ENCODE measurements around the gene PAWR. TPM values are rescaled to one million over a fixed set of nuclear protein-coding genes. Genes with fewer than 3 reads are reported as not detected.
"Not testable (repeated sequence)": the region's sequence is repeated elsewhere in the genome, so short reads cannot be mapped to it uniquely, and the experiment has no call there.

The PAWR gene
- total RNA-seq, 2 donors from 2014 or later, result 46.4 to 58.7 TPM

DNA sequence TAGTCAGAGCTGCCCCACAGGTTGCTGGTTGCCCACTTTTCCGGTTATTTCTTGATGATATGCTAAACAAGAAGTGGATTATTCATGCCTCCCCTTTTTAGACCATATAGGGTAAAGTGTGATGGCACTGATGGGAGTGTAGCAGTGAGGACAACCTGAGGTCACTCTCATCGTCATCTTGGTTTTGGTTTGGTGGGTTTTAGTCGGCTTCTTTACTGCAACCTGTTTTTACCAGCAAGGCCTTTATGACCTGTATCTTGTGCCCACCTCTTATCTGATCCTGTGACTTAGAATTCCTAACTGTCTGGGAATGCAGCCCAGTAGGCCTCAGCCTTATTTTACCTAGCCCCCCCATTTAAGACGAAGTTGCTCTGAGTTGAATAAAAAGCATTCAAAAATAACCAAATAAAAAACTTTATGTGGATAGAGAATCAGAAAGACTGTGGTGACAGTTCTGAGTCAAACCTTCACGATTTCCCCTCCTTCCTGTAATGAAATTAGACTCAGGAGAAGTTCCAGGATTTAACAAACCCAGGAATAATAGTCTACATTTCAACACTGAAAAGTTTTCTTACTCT is 144.2 kb downstream of the PAWR start:
- 61% methylated on average over 5 of the region's 5 CpGs for WGBS
- no peak overlapping the region for H3K27ac ChIP-seq

DNA sequence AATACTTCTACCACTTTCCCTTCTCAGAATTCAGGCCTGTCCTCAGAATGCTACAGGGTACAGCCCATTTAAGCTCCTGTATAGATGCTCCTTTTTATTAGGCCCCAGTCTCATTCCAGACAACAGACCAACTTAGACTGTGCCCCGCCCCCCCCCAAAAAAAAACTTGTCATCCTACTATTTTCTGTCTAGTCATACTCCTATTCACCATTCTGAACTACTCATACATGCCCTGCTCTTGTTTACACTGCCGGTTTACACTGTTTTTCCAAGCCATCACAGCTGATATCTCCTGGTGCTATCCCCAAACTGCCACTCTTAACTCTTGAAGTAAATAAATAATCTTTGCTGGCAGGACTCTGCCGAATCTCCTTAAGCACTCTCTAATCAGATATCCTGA is 146.3 kb downstream of the PAWR start:
- intact Hi-C loops (cut with DNase I); DNase-seq (ENCODE audit: low spot score); H3K9me3 ChIP-seq: not testable (repeated sequence)

More for the DNA sequence above, 144.2 kb downstream of the PAWR start:
- Histone ChIP-seq H3K27me3 (replicated peaks; ENCODE audit: insufficient read depth) (no peaks in the 10 kb centered on the region), H3K36me3 (no peaks in the 10 kb centered on the region), H3K4me1 (replicated peaks) (peaks cover 11% of the 10 kb centered on the region), H3K9me3 (no peaks in the 10 kb centered on the region), H3K4me3 (no peak overlapping the region)
- DNase-seq (ENCODE audit: low spot score), result no peak
- intact Hi-C loops (cut with DNase I), result loop anchor here (5.0 kb wide), 1 partner anchor 134 kb away; no protein-coding TSS in a partner anchor
- TF ChIP-seq POLR2AphosphoS5 (IDR thresholded peaks at IDR 0.05) (no peak), POLR2A (IDR thresholded peaks at IDR 0.05) (no peak)
- TF ChIP-seq, protein P1, sequence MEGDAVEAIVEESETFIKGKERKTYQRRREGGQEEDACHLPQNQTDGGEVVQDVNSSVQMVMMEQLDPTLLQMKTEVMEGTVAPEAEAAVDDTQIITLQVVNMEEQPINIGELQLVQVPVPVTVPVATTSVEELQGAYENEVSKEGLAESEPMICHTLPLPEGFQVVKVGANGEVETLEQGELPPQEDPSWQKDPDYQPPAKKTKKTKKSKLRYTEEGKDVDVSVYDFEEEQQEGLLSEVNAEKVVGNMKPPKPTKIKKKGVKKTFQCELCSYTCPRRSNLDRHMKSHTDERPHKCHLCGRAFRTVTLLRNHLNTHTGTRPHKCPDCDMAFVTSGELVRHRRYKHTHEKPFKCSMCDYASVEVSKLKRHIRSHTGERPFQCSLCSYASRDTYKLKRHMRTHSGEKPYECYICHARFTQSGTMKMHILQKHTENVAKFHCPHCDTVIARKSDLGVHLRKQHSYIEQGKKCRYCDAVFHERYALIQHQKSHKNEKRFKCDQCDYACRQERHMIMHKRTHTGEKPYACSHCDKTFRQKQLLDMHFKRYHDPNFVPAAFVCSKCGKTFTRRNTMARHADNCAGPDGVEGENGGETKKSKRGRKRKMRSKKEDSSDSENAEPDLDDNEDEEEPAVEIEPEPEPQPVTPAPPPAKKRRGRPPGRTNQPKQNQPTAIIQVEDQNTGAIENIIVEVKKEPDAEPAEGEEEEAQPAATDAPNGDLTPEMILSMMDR (IDR thresholded peaks at IDR 0.05), result no peak

GRCh38 chr12:79537675-79538074 is 153.1 kb downstream of the PAWR start:
- TF ChIP-seq POLR2A (IDR thresholded peaks at IDR 0.05) (no peak), POLR2AphosphoS5 (IDR thresholded peaks at IDR 0.05) (no peak)
- TF ChIP-seq, protein P1 (IDR thresholded peaks at IDR 0.05), result no peak
- Histone ChIP-seq H3K4me1 (replicated peaks) (no peaks in the 10 kb centered on the region), H3K27me3 (replicated peaks; ENCODE audit: insufficient read depth) (no peaks in the 10 kb centered on the region), H3K36me3 (no peaks in the 10 kb centered on the region), H3K9me3 (no peaks in the 10 kb centered on the region), H3K4me3 (no peak overlapping the region), H3K27ac (no peak overlapping the region)
- intact Hi-C loops (cut with DNase I), result no loop called here
- DNase-seq (ENCODE audit: low spot score), result no peak
- WGBS, result 93% methylated on average over 3 of the region's 3 CpGs

More for the DNA sequence above, 146.3 kb downstream of the PAWR start:
- H3K27ac ChIP-seq; H3K36me3 ChIP-seq; H3K4me3 ChIP-seq; H3K27me3 ChIP-seq (replicated peaks; ENCODE audit: insufficient read depth); H3K4me1 ChIP-seq (replicated peaks): not testable (repeated sequence)
- whole genome bisulfite sequencing, result 64% methylated on average over 3 of the region's 3 CpGs

DNA sequence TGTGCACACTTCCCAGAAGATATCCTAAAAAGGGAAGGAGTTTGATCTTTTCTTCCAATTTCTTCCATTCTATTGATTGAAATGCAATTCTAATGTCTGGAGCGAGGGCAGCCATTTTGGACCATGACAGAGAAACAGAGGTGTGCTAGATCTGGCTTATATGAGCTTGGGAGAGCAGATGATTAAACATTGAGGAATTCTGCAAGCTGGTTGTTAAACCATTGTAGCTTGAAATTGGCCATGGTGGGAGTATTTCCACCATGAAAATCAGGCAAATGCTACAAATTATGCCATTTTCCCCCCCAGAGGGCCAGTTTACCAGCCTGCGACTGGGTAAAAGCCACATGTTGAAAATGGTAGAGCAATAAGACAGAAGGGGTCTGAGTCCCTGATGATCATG is 155.0 kb downstream of the PAWR start:
- TF ChIP-seq POLR2A (IDR thresholded peaks at IDR 0.05) (no peak), POLR2AphosphoS5 (IDR thresholded peaks at IDR 0.05) (no peak)
- TF ChIP-seq, protein P1 (IDR thresholded peaks at IDR 0.05), result no peak
- Histone ChIP-seq H3K4me3 (no peak overlapping the region), H3K9me3 (no peaks in the 10 kb centered on the region), H3K36me3 (no peaks in the 10 kb centered on the region), H3K4me1 (replicated peaks) (no peaks in the 10 kb centered on the region), H3K27ac (no peak overlapping the region), H3K27me3 (replicated peaks; ENCODE audit: insufficient read depth) (no peaks in the 10 kb centered on the region)
- 95% methylated on average over 2 of the region's 2 CpGs for WGBS
- intact Hi-C loops (cut with DNase I), result no loop called here
- DNase-seq (ENCODE audit: low spot score), result no peak

Other genes starting within 250 kb of the PAWR start
- gene PPP1R12A, start 244.1 kb upstream of the PAWR start, total RNA-seq, result 10 to 100 TPM; 68.7 to 86.9 TPM